GM20431 (cell line): ENCODE measurements around the gene SYNDIG1.

Source experiments
- in situ Hi-C: fragments of 300-500 bp; cut with MseI, MboI; formaldehyde crosslinking; loops from one replicate; pipeline ENCODE4 v1.15.0; 2020; ENCODE audit warnings: low sequenced_read_pairs; ENCODE audit not compliant: unreplicated experiment

The SYNDIG1 gene

DNA sequence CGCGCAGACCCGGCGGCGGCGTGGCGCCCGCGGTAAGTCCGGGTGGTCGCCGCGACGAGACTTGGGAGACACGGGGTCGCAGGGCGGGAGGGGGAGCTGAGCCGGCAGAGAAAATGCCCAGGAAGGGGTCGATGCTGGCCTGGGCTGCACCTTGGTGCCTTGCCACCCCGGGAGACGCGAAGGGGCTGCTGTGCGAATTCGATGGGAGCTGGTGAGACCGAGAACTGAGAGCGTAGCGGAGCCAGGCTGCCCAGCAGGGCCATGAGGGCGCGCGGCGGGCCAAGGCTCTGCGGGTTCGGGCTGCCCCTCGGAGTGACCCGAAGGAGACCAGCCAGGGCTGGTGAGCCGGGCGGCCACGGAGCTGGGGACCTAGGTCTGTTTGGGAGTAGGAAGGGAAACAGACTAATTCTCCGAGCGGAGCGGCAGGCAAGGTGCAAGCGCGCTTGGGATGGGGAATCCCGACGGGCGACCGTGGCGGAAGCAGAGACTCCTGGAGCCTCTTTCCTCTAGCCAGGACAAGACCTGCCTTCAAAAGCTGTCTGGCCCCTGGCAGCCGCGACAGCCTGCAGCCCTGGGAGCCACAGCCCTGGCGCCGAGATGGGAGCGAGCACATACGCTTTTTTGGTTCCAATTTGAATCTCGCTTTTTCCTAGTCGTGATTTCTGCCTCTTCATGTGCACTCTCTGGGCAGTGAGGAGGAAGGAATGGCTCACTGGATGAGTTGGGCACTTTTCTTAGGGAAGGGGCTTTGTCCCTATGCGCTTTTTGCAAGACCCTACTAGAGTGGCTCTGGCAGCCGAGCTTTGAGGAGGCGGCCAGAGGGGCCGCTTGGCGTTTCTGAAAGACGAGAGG lies 691 bp downstream of the SYNDIG1 start:
- in situ Hi-C loops: no loop called here

DNA sequence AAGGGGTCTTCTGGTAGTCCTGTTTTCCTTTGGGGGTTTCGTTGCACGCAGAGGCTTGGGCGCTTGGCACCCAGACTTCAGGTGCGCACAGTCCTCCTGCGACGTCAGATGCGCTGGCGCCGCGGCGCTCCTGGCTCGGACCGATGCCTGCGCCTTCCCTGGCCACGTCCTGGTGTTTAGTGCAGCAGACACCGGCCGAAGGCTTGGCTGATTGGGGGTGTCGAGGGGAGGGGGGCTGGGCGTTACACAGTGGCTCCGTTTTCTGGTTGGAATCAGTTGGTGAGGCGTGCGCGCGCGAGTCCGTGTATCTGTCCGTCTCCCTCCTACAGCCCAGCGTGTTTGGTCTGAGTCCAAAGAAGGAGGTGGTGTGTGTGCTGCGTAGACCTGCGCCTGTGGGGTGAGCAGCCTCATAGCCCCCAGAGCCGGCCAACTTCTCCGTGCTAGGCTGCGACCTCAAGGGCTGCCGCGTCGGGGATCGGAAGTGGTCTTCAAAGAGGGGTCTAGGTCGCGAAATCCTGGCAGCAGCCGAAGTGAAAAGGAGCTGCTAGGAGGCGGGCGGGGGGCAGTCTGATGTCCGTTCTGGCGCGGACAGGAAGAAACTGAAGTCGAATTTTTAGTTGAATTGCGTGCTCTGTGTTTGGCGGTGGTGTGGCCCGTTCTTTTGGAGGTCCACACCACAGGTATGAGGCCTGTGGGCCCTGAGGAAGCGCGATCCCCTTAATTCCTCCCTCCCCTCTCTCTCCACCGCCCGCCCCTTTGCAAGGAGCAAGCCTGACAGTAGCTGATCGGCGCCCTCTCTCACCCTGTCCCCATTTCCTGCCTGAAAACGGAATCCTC lies 1.5 kb downstream of the SYNDIG1 start:
- in situ Hi-C loops: no loop called here

DNA sequence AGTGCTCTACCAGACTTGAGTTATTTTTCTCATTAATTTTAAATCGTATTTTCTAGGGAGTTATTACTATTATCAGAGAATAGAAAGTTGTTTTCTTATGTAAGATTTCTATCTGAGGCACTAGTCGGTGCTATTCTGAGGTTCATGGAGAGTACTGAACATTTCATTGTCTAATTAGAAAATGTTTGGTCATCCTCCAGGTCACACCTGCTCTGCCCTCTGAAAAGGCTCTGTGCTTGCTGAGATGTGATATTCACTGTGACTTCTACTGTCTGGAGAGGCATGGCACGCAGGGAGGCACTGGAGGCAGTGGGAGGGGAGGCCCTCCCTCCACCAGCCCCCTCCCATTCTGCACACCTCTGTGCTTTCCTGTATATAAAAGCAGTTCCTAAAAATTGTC lies 3.0 kb downstream of the SYNDIG1 start:
- in situ Hi-C loops: no loop called here

DNA sequence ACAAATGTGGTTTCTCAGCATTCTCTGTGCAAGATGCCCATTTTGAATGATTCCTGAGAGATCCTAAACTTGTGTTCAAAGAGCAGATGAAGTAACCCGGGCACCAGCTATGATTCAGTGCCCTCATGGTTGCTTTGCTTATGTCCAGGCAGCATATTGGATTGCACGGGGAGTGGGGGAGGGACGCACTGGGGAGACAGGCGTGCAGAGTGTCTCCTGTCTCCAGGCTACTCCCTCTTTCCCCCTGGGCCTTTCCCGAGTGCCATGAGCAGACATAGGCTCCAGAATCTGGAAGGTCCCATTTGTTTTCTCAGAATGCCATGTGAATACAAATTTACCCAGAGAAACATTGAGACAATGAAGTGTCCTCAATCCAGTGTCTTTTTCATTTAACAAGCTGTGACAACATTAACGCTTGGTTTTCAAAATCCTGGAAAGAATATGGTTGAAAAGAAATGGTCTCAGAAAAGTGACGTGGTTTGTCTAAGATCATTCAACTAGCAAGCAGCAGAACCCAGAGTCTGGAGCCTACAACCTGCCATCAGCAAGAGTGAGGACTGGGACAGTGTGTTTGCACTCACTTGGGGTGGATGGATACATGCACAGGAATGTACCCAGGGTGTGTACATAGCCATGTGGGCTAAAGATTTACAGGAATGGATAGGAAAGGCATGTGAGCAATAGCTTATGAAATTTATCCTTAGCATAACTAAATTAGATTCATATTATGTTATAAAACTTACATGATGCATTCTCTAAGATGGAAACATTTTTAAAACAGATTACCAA lies 4.2 kb downstream of the SYNDIG1 start:
- in situ Hi-C loops: no loop called here

DNA sequence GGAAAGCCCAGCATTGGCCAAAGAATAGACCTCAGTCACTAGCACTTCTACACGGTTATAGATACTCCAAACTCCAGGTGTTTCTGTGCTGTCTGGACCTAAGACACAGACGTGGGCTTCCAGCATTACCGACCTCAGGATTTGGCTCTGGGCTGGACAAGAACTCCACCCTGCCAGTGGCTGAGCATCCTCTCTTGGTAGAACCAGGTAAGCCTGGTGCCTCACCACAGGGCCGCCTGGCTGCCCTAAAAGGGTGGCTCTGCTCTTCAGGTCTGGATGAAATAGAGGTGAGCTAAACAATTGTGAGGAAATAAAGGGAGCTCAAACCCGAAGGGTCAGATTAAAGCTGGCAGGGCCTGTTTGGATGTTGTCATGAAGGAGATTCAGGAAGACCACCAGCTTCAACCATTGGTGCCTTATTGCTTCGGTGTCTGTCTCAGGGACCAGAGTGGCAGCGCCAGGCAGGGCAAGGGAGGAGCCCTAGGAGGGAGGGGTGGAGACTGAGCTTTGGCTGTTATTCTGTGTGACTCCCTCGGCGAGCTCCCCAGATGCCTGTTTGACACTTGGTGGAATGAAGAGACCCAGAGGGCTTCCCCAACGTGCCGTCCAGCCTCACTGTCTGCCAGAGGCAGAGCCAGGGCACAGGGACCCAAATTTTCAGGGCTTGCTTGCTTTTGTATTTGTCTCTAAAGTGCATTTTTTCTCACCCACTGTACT lies 8.6 kb downstream of the SYNDIG1 start:
- in situ Hi-C loops: no loop called here

DNA sequence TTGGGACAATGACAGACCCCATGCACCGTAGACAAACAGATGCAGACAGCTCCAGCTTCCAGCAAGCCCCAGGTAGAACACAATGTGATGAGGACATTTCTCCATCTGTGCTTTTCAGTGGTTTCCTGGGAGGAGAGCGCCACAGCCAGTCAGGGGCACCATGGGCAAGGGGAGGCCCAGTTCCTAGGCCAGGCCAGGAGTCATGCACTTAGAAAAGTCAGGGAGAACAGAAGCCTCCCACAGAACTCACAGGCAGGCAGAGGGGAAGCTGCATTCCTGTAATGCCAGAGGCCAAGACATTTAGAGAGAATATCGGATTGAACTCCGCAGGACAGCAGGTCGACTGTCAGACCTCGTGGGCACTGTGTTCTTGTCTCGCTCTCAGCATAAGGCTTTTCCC lies 9.2 kb downstream of the SYNDIG1 start:
- in situ Hi-C loops: no loop called here

DNA sequence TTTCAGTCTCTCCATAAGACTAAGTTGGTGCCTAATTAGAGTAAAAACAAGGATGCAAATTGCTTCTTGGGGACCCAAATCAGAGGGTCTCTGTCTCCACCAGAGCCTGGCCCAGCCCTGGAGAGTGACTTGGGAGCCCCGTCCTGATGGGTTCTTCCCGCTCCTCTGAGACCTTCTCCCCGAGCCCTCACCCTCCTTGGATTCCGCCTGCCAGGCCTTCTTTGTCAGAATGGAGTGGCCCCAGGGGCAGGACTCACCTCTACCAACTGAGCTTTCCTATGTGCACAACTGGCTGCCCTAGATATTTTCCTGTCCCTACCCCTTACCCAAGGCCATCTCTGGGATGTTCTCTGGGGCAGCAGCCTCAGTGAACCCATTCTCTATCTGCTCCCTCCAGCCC lies 9.7 kb downstream of the SYNDIG1 start:
- in situ Hi-C loops: no loop called here

DNA sequence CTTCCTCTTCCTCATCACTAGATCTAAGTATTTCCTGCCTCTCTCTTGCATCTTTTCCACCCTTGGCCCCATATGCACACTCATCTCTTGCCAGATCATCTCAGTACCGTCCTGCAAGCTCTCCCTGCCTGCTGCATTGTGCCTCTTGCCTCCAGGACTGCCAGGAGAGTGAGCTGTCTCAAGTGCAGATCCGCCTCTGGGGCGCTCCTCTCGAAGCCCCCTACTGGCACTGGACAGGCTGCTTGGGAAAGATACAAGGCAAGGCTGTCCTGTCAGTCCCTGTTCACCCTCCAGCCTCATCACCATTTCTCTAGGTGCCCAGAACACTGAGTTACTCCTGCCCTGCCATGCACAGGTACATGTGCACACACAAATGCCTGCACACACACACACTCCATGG lies 10.2 kb downstream of the SYNDIG1 start:
- in situ Hi-C loops: no loop called here

DNA sequence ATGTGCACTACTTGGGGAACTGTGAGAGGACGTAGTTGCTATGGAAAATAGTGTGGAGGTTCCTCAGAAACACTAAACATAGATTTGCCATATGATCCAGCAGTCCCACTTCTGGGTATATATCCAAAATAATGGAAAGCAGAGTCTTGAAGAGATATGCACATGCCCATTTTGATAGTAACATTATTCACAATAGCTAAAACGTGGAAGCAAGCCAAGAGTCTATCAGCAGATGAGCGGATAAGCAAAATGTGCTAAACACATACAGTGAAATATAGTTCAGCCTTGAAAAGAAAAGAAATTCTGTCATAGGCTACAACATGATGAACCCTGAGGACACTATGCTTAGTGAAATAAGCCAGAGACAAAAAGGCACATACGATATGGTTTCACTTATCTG lies 11.1 kb downstream of the SYNDIG1 start:
- in situ Hi-C loops: no loop called here

DNA sequence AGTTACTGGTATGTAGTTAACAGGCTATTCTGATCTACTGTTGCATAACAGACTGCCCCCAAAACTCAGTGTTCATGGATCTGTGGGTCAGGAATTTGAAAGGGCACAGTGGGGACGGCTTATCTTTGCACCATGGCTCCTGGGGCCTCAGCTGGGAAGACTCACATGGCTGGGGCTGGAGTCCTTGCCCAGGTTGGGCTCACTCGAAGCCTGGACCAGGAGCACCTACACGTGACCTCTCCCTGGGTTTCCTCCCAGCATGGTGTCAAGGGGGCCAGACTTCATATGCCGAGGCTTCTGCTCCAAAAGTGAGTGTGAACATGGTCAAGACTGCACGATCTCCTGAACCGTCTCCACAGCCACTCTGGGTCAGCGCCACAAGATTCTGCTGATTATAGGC lies 11.7 kb downstream of the SYNDIG1 start:
- in situ Hi-C loops: no loop called here

DNA sequence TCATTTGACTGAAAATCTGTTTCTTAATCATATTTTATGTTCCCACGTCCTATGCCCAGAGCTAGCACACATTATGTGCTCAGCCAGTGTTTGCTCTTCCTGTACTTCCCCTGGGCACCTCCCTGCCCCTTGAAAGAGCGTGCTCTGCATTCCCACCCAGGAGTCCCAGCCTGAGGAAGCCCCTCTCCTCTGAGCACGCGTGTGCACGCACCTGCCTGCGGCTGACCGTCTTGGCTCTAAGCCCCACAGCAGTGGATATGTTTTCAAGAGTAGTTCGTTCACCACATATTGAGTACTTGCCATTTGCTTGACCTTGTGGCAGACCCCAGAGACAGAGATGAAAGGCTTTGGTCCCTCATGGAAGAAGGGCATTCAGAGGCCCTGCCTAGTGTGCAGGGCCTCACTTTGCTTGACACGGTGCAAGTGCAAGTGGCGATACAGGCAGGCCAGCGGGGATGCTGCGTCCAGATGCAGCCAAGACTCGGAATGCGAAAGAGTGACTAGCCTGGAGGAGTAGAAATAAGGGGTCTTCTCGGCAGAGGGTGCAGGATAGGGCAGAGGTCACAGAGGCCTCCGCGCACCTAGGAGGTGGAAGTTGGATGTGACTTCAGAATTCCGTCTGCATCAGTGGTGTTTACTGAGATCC lies 14.1 kb downstream of the SYNDIG1 start:
- in situ Hi-C loops: no loop called here

DNA sequence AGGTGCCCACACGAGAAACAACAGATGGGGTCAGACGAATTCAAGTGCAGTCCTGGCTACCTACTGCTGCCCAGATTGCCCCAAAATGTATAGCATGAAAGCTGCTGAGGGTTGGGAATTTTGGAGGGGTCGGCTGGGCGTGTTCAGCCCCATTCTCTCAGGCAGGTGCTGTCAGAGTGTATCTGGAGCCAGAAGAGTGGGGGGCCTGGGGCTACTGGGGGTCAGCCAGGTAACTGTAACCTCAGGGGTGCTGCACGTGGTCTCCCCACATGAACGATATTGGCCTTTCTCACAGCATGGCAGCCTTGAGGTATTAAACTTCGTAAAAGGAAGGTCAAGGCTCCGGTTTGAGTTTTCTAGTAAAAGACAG lies 14.6 kb downstream of the SYNDIG1 start:
- in situ Hi-C loops: no loop called here

DNA sequence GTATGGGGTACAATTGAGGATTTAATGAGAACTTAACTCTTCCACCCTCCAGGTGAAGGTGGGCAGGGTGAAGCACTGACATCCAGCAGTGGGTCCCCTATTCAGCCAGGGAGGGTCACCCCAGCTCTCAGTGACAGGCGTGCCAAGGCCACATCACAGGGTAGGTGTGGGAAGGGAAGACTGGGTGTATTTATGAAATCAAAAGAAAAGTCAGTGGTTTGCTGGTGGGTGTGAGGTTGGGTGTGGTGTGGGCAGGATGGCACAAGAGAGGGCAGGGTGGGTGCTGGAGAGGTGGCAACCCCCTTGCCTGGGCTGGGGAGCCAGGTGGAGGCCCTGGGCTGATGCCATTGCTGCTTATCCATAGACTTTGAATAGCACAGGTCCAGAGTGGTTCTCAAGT lies 16.6 kb downstream of the SYNDIG1 start:
- in situ Hi-C loops: no loop called here

DNA sequence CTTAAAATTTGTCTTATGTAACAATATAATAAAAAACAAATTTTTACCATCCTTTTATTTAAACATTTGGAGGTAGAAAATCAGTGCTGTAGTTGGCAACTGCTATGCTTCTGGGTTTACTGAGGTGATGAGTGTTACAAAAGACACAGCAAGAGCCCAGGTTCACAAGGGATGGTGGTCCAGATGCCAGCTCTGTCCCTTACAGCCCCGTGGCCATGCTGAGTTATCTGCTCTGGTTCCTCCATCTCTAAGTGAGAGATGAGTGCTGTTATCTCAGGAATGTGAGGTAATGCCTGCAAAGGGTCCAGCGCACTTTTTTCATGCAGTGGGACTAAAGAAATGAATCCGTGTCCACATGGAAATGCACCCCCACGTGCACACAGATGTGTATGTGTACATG lies 17.8 kb downstream of the SYNDIG1 start:
- in situ Hi-C loops: no loop called here

DNA sequence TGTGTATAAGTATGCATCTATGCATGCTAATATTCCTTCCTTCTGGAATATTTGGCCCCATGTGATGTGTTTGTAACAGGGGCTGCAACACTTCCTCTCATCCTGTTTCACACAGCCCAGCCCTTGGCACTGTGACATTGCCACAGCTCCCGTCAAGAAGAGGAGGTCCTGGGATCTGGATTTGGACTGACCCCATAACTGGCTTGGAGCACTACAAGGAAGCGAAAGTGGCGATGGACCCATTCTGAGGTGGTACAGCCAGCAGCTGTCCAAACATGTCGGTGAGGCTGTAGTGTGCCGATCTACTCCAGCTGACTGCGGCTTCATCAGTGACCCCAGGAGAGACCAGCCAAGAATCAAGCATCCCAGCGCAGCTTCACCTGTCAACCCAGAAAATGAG lies 18.2 kb downstream of the SYNDIG1 start:
- in situ Hi-C loops: no loop called here

DNA sequence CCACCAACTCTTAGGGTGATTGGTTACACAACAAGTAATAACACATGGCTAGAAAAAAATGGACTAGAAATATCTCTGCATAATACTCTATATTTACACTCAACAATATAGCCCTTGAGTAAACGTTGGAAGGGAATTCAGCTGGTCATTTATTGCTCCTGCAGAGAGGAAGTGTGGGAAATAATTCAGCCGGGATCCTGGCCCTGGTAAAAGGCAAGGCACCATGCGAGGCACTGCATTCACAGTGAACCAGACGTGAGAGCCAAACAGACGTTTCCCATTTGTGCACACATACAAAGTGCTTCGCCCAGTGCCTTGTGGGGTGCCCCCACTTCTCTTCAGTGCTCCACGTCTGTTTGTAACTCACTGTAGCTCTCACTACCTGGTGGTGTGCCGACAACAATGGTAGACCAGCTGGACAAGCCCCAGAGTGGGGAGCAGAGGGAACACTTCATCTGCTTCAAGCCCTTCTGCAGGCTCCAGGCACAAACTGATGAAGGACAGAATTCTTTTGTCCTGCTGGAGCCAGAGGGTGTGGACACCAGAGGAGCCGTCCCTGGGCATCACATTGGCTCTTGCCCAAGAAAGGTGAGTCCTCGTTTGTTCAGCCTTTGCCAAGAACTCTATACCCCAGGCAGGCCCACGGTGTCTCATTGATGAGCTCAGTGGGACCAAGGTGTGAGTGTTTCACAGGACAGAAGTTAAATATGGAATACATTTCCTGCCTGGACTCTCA lies 18.8 kb downstream of the SYNDIG1 start:
- in situ Hi-C loops: no loop called here

DNA sequence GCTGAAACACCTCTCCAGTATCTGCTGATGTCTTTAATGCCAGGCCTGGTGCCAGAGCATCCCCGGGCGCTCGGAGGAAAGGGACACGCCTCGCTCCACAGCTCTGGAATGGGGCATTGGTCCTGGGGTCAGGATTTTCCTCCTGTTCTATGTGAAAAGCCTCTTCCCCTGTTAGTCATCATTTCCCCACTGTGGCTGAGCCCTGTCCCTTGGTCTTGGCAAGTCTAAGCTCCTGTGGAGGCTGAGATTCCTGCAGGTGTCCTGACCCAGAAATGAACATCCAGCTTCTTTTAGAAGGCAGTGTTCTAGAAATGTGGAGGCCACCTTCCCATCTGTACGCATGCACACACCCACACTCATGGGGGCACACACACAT lies 19.4 kb downstream of the SYNDIG1 start:
- in situ Hi-C loops: no loop called here

DNA sequence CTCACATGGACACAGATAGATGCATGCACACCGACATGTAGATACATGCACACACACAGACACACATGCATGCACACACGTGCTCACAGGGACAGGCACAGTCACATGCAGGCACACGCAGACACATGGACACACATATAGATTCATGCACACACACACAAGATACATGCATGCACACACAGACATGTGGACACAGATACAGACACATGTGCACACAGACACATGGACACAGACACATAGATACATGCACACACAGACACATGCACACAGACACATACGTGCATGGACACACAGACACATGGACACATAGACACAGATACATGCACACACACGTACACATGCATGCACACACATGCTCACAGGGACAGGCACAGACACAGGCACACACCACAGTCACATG lies 19.8 kb downstream of the SYNDIG1 start:
- in situ Hi-C loops: no loop called here

DNA sequence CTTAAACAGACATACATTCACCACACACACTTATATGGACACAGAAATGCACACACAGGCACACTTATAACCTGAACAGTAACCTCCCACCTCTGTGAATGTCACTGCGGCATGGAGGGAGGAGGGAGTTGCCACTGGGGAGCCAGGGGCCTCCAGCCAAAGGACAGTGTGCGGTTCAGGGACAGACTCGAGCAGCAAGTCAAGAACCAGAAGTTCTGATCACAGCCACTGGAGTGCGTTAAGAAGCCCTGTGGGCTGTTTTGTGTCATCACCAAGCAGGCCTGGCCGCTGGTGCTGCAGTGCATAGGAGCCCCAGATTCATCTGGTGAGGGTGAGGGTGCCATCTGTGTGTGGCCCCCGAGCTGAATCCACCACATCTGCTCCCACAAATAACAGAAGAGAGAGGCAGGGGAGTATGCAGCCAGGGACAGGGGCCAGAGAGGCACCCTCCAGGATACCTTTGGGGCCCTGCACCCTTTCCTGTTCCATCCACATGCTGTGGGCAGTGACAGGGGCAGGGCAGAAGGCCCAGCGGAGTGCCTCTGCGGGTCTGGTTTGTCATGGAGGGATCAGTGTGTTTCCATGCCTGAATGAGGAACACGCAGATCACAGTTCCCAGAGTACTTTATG lies 20.3 kb downstream of the SYNDIG1 start:
- in situ Hi-C loops: no loop called here
